ENCODE measurements around the gene BPI. TPM values are rescaled to one million over a fixed set of nuclear protein-coding genes. Genes with fewer than 3 reads are reported as not detected.

Gene BPI
- total RNA-seq, 2 donors from 2014 or later: not detected

GRCh38 chr20:38363004-38363747, 59.2 kb downstream of the BPI start:
- no peak for TF ChIP-seq CTCF (IDR thresholded peaks at IDR 0.05)
- Histone ChIP-seq H3K27ac (no peak overlapping the region), H3K9me3 (no peaks in the 10 kb centered on the region), H3K4me1 (no peaks in the 10 kb centered on the region), H3K27me3 (no peaks in the 10 kb centered on the region), H3K4me3 (no peak overlapping the region), H3K36me3 (no peaks in the 10 kb centered on the region), H3K9ac (ENCODE audit: low read depth in 2 of 2, low read length in 2 of 2) (no peak overlapping the region)
- intact Hi-C loops (cut with DNase I): no loop called here
- no peak for DNase-seq

GRCh38 chr20:38369389-38369788, 65.4 kb downstream of the BPI start:
- Histone ChIP-seq H3K27me3 (no peaks in the 10 kb centered on the region), H3K9me3 (no peaks in the 10 kb centered on the region), H3K9ac (ENCODE audit: low read depth in 2 of 2, low read length in 2 of 2) (no peak overlapping the region), H3K4me3 (no peak overlapping the region), H3K27ac (no peak overlapping the region), H3K36me3 (no peaks in the 10 kb centered on the region), H3K4me1 (no peaks in the 10 kb centered on the region)
- no peak for DNase-seq
- TF ChIP-seq CTCF (IDR thresholded peaks at IDR 0.05): no peak
- intact Hi-C loops (cut with DNase I): no loop called here

- Histone ChIP-seq H3K9ac (ENCODE audit: low read depth in 2 of 2, low read length in 2 of 2) (no peak overlapping the region), H3K27ac (no peak overlapping the region), H3K4me1 (no peaks in the 10 kb centered on the region), H3K36me3 (no peaks in the 10 kb centered on the region), H3K27me3 (no peaks in the 10 kb centered on the region), H3K9me3 (no peaks in the 10 kb centered on the region), H3K4me3 (no peak overlapping the region)
- TF ChIP-seq CTCF (IDR thresholded peaks at IDR 0.05): no peak
- no peak for DNase-seq
- intact Hi-C loops (cut with DNase I): no loop called here
Observed at GRCh38 chr20:38372806-38373205, 68.8 kb downstream of the BPI start.

- intact Hi-C loops (cut with DNase I): no loop called here
- Histone ChIP-seq H3K4me1 (no peaks in the 10 kb centered on the region), H3K27me3 (no peaks in the 10 kb centered on the region), H3K4me3 (no peak overlapping the region), H3K9me3 (no peaks in the 10 kb centered on the region), H3K36me3 (no peaks in the 10 kb centered on the region), H3K27ac (no peak overlapping the region), H3K9ac (ENCODE audit: low read depth in 2 of 2, low read length in 2 of 2) (no peak overlapping the region)
- no peak for DNase-seq
- no peak for TF ChIP-seq CTCF (IDR thresholded peaks at IDR 0.05)
Observed at GRCh38 chr20:38373231-38373867, 69.4 kb downstream of the BPI start.

GRCh38 chr20:38373898-38374297, 69.9 kb downstream of the BPI start:
- Histone ChIP-seq H3K36me3 (no peaks in the 10 kb centered on the region), H3K9ac (ENCODE audit: low read depth in 2 of 2, low read length in 2 of 2) (no peak overlapping the region), H3K4me3 (no peak overlapping the region), H3K27ac (no peak overlapping the region), H3K4me1 (no peaks in the 10 kb centered on the region), H3K27me3 (no peaks in the 10 kb centered on the region), H3K9me3 (no peaks in the 10 kb centered on the region)
- no peak for DNase-seq
- intact Hi-C loops (cut with DNase I): no loop called here
- TF ChIP-seq CTCF (IDR thresholded peaks at IDR 0.05): no peak

All from colonic mucosa (tissue), 4 donors.